ENCODE results near the gene CLMN.

GRCh38 chr14:95174184-95174792, 145.4 kb downstream of the CLMN start:
- TF ChIP-seq CTCF (IDR thresholded peaks at IDR 0.05 in 2 of 3, conservative IDR thresholded peaks at IDR 0.05 in 1 of 3; ENCODE audit: borderline replicate concordance in 1 of 3, insufficient read depth in 1 of 3, low read depth in 2 of 3, low read length in 2 of 3) (0 out of 6 replicates have a peak, but pooled peaks of 2 of the 3 experiments have one; percentile 14 to 17), POLR2A (IDR thresholded peaks at IDR 0.05; ENCODE audit: borderline replicate concordance, extremely low read depth, insufficient read depth, insufficient read length) (no peak), POLR2AphosphoS5 (IDR thresholded peaks at IDR 0.05; ENCODE audit: low read depth, low read length) (no peak), SIN3A (IDR thresholded peaks at IDR 0.05; ENCODE audit: low read depth) (no peak), EZH2 (IDR thresholded peaks at IDR 0.05) (no peak), SP1 (IDR thresholded peaks at IDR 0.05; ENCODE audit: low read depth) (no peak), SRF (IDR thresholded peaks at IDR 0.05; ENCODE audit: low read depth) (no peak), EZH2phosphoT487 (IDR thresholded peaks at IDR 0.05; ENCODE audit: borderline replicate concordance) (no peak), FOSL1 (IDR thresholded peaks at IDR 0.05; ENCODE audit: low read depth) (no peak), RAD21 (IDR thresholded peaks at IDR 0.05; ENCODE audit: low read depth) (peak; percentile 39; the same call in 1 of the 2 replicates), CEBPB (IDR thresholded peaks at IDR 0.05; ENCODE audit: low read depth) (no peak)
- TF ChIP-seq, protein P1, sequence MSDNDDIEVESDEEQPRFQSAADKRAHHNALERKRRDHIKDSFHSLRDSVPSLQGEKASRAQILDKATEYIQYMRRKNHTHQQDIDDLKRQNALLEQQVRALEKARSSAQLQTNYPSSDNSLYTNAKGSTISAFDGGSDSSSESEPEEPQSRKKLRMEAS (IDR thresholded peaks at IDR 0.05), result no peak
